GM21390 (cell line): Measurements from ENCODE around the gene MLF2.

Source experiments
- ATAC-seq: cut with Tn5 transposase; IDR thresholded peaks from one replicate; pipeline ENCODE4 v1.9.1; 2021; ENCODE audit not compliant: unreplicated experiment

MLF2 gene

DNA sequence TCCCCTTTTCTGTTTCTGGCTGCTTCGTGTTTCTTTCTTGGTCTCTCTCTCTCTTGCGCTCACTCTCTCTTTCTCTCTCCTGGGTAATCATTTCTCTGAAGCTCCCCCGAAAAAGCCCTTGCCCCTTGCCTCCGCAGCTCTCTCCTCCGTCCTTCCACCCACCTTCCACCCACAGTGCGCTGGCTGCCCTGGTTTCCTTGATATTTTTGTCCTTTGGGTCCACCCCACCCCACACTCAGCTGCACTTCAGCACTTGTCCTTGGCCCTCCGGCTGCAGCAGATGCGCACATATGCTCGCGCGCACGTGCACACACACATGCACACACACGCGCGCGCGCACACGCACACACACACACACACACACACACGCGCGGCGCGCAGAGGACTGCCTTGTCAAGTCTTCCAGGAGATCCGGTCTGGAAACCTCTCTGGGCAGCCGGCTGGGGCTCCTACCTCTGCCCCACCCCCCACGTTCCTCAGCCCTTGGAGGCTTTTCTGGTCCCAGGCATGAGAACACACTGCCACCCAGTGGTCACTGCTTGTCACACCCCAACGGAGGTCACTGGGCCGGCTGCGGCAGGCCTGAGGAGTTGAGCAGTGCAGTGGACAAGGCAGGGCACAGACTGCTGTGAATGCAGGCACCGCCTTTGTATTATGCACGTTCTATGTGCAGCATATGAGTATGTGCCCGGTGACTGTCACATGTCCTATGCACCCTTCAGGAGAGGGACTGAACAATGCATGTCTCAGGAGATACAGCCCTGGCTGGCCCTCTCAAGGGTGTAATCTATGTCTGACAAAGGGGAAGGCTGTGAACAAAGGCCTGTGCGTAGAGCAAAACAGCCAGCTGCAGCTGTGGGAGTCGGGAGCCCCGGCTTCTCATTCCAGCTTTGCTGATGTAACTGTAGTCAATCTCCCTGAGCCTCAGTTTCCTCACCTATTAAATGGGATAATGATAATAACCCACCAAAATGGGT, 25.9 kb upstream of the MLF2 start:
- peak; percentile 74 for ATAC-seq

DNA sequence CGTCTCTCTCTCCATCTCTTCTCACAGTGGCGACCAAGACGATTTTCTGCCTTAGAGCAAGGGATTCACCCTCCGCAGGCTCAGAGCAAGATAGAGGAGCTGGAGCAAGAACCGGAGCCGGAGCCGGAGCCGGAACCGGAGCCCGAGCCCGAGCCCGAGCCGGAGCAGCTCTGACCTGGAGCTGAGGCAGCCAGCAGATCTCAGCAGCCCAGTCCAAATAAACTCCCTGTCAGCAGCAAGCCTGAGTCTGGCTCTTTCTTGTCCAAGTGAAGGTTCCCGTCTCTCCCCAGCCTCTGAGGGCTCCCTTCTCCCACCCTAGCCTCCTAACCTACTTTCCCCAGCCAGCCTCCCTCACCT, 25.3 kb upstream of the MLF2 start:
- ATAC-seq, result no peak

DNA sequence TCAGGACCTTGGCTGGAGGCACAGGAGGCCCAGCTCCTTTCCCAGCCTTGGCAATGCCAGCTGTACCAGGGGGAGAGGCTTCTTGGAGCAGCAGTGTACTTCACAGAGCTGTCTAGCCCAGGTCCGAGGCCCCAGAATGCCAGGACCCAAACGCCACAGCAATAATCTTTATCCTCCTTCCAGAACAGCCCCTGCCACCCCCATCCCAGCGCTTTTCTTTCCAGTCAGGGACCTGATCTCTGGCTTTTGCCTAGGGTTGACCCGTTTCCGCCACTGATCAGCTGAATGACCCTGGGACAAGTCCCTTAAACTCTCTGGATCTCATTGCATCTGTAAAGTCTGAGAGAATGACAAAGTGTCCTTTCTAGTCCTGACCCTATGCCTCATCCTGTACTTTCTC, 24.4 kb upstream of the MLF2 start:
- no peak for ATAC-seq

DNA sequence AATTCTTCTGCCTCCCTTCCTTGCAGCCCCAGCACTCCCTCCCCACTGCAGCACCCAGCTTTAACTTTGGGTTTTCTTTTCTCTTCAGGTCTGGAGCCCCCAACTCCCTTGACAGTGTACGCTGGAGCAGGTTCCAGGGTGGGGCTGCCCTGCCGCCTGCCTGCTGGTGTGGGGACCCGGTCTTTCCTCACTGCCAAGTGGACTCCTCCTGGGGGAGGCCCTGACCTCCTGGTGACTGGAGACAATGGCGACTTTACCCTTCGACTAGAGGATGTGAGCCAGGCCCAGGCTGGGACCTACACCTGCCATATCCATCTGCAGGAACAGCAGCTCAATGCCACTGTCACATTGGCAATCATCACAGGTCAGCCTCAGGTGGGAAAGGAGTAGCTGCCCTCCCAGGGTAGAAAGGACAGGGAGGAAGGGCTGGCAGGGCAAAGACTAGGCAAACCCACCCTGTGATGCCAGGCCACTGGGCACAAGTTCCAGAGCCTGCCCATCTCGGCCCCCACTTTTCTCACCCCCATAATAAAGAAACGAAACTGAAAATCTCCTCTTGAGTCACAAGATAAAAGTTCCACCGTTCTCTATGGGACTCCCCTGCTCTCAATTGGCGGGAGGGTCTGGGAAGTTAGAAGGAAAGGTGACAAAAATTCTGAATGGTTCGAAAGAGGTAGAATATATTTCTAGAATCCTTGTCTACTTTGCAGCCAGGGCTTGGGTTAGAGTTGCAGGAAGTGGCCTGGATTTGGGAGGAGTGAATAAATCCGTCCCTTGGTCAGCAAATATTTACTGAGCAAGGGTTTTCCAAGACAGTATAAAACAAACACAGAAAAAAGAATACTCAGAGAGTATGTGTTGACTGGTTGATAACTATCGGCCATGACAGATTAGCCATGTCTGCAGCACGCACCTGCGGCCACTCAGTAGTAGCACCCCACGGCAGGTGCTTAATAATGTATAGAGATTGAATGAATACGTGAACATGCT, 22.5 kb upstream of the MLF2 start:
- ATAC-seq, result no peak

DNA sequence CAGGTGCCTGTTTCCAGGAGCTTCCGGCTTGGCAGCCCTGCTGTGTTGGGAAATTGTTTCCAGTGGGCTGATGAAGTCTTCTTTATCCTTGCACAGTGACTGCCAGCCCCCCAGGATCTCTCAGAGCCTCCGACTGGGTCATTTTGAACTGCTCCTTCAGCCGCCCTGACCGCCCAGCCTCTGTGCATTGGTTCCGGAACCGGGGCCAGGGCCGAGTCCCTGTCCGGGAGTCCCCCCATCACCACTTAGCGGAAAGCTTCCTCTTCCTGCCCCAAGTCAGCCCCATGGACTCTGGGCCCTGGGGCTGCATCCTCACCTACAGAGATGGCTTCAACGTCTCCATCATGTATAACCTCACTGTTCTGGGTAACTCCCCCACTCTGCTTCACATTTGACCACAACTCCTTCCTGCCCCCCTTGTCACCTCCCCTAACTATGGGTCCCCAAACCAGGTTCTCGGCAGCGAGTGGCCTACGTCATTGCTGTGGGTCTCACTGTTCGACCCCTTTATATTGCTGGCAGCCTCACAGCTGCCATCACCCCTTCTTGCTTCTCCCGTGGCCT, 21.6 kb upstream of the MLF2 start:
- ATAC-seq, result no peak

DNA sequence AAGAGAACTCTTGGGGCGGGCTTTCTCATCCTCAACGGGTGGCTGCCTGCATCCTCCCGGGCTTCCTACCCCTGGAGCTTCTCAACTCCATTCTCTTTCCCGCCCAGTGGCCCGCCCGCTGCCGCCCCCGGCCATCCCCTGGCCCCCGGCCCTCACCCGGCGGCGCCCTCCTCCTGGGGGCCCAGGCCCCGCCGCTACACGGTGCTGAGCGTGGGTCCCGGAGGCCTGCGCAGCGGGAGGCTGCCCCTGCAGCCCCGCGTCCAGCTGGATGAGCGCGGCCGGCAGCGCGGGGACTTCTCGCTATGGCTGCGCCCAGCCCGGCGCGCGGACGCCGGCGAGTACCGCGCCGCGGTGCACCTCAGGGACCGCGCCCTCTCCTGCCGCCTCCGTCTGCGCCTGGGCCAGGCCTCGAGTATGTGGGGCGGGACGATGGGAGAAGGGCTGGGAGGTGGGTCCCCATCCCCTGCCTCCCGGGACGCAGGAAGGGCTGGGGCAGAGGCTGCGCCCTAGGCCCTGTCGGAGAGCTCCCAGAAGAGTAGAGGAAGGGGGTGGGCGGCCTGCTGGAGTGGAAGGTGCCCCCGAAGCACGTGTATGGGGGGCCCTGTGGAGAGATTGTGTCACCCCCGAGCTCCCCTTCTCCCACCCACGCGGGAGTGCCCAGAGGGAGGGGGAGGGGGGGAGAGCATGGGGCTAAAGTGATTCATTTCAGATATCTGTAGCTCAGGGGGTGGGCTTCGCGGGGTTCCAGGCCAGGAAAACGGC, 20.8 kb upstream of the MLF2 start:
- ATAC-seq, result no peak

DNA sequence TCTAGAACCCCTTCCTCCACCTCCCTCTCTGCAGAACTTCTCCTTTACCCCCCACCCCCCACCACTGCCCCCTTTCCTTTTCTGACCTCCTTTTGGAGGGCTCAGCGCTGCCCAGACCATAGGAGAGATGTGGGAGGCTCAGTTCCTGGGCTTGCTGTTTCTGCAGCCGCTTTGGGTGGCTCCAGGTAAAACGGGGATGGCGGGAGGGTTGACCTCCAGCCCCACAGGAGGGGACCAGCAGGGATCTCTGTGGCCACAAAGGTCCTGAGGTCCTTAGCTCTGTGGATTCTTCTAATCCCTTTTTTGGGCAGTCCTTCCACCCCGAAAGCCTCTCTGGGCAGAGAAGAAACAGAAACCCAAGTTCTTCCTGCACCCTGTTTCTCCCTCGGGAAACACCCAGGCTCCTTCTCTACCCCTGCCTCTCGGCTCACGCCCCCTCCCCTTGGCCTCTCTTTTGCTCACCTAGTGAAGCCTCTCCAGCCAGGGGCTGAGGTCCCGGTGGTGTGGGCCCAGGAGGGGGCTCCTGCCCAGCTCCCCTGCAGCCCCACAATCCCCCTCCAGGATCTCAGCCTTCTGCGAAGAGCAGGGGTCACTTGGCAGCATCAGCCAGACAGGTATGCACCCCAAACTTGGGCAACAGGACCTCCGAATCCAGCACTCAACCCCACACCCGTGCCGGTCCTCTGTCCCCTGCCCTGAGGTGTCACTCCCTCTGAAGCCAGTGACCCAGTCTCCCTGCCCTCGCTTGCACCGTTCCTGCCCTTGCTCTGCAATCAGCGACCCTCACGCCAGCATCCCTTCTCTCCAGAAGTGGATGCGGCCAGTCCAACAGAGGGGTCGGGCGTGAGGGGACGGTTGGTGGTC, 20.0 kb upstream of the MLF2 start:
- no peak for ATAC-seq

DNA sequence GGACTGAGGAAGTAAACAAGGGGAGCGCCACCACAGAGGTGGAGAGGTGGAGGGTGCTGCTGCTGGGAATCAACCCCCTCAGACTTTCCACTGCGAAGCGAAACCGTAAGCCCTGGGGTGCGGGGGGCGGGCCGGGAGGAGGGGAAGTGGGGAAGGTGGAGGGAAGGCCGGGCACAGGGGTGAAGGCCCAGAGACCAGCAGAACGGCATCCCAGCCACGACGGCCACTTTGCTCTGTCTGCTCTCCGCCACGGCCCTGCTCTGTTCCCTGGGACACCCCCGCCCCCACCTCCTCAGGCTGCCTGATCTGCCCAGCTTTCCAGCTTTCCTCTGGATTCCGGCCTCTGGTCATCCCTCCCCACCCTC, 19.4 kb upstream of the MLF2 start, which contains the start of gene LAG3:
Gene LAG3, plus strand, starts transcription at position 190 of the 365 bp plus-strand sequence. CDS start 333 bp downstream, outside the sequence.
- ATAC-seq, result no peak

DNA sequence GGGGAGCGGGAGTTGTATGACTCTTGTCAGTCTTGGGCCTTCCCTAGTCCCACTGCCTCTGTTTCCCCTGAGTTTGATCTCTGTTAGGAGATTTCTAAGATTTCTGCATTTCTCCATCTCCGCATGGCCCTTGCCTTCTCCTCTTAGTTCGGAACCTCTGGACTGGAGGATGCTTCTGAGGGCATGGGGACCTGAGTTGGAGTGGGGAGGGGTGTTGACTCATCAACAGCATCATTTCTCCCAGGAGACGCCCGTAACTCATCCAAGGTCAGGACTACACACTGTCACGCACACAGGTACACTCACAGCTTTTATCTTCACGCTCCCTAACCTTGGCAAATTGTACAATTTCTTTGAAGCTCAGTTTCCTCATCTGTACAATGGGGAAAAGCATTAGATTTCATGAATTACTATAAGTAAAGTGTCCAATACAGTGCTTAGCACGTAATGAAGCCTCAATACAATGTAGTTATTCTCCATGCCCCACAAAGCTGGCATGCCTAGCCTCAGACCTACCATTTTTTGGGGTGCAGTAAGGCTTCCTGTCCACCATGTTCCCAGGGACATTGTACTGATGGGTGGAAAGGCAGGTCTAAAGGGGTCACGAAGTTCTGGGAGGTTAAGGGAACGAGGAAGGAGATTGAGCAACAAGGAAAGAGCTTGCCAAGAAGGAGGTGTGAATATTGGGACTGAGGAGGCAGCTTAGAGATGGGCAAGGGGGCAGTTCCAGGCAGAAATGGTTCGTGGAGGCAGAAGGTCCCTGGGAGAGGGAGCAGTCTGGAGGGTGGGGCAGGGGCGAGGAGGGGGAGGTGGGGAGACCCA, 18.8 kb upstream of the MLF2 start:
- ATAC-seq, result no peak

DNA sequence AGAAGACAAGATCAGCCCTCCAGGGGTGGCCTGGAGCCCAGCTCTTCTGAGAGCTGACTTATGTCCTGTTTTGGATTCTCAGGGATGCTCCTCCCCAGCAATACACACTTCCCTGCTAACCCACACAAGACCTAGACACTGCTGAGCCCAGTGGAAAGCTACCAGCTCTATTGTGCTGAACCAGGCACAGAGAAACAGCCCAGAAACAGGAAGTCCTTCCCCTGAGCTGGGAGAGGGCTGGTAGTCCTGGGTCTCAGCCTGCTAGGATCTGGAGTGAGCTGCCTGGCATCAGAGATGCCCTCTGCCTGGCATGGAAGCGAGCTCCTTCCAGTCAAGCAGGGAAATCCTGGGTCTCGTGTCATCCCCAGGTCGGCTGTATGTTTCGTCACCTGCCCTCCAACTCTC, 18.2 kb upstream of the MLF2 start:
- ATAC-seq, result no peak

DNA sequence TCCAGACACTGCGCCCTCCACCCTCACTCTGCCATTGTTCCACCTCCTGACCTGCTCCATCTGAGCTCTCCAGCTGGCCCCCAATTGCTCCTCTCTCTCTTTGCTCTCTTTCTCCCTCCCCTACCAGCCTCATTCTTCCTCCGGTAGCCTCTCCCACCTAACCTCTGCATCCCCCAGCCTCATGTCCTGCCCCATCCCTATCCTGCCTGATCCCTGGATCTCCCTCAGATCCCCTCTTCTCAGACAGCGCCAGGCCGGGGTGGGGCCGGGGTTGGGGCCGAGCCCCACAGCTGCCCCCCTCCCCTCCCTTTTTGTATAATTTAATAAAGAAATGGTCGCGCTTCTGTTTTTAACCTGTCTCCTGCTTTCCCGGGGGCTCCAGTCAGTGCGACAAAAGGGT, 17.7 kb upstream of the MLF2 start:
- ATAC-seq, result no peak

DNA sequence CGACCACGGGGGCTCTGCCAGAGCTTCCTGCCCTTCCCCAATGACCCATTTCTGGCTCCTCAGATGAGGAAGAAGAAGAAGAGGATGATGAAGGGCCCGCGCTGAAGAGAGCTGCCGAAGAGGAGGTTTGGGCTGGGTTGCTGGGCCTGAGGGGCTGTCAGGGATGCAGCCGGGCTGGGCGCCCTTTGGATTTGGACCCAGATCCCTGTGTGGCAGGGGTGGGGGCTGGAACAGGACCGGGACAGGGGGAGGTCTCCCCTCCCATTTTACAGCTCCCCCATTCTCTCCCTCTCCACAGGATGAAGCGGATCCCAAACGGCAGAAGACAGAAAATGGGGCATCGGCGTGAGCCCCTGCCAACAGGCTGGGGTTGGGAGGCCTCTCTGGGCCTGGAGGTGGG, 17.2 kb upstream of the MLF2 start:
- ATAC-seq, result no peak

DNA sequence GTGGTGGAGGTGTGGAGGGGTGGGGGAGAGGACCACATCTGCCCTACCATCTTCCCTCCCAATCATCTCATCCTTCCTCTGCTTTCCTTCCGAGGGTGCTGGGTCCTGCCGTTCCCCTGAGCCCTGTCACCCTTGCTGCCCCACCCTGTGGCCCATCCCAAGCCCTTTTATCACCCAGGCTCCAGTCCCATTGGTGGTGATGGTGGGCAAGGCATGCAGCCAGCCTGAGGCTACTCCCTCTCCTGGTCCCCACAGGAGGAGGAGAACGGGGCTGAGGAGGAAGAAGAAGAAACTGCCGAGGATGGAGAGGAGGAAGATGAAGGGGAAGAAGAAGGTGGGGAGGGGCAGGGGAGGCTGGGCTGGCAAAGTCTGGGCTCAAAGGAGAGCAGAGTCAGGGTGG, 16.7 kb upstream of the MLF2 start:
- no peak for ATAC-seq

DNA sequence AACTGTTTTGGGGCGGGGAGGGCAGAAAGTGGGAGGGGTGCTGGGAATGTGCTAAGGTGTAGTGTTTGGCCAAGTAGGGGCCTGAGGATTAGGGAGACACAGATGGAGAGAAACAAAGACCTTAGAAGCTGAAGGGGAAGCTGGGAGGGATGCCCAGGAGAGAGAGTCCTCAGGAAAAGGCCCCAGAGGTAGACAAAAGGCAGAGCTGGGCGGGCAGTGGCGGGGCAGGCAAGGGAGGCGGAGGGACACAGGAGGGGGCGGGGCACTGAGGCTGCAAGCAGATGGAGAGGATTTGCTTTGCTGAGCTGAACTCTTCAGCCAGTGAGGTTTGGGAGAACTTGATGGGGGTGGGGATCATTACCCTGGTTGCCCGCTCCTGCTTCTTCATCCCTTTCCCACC, 16.0 kb upstream of the MLF2 start:
- no peak for ATAC-seq

DNA sequence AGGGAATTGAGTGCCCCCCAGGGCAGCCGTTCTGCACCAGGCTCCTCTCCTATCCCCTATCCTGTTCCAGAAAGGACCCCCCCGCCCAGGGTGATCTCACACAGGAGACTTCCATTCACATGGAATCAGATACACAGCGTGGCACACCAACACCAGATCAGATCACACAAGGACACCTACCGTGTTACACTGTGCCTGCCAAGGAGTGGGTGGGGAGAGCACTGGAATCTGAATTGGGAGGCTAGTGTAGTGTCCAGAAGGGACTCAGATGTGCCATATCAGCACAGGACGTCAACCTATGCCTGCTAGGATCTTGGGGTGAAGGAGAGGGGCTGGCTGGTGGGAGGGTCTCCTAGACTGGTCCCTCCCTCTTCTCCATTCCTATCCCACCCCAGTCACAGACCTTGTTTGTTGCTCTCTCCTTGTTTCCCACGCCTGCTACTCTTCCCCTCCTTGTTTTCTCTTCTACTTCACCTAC, 15.5 kb upstream of the MLF2 start:
- ATAC-seq, result no peak

DNA sequence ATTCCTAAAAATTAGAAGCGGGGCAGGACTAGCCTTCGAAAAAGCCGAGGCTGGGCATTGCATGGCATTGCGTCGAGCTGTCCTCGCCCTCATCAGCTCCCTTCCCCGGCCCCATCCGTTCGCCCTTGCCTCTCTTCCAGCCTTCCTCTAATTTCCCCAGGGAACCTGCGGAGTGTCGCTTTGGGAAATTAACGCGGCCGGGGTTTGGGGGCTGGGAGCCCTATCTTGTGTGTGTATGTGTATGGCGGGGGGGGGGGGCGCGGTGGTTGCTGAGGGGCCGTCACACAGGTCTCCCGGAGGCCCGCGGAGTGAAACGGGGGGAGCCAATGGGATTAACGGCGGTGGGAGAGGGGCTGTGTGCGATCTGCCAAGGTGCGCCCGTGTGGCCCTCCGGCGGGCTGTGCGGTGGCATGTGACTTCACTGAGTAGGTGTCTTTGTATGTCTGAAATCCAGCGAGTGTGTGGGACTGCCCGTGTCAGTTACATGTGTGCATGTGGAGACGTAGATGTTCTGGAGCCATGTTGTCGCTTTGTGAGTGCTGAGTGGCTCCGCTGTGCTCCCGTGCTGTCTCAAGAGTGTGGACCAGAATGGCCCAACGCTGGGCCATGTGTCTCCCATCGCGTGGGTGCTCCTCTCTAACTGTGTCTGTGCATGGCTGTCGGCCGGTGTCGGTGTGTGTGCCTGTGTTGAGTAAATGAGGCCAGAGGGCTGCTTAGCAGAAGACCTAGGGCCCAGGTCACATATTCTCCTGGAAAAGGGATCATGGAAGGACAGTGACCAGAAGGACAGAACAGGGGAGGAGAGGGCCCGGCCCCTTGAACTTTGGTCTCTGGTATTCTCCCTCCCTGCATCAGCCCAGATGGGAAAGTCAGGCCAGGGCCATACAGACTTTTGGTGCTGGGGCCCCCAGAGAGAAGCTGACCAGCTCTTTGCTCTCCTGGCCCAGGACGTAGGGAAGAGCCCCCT, 14.7 kb upstream of the MLF2 start:
- no peak for ATAC-seq

DNA sequence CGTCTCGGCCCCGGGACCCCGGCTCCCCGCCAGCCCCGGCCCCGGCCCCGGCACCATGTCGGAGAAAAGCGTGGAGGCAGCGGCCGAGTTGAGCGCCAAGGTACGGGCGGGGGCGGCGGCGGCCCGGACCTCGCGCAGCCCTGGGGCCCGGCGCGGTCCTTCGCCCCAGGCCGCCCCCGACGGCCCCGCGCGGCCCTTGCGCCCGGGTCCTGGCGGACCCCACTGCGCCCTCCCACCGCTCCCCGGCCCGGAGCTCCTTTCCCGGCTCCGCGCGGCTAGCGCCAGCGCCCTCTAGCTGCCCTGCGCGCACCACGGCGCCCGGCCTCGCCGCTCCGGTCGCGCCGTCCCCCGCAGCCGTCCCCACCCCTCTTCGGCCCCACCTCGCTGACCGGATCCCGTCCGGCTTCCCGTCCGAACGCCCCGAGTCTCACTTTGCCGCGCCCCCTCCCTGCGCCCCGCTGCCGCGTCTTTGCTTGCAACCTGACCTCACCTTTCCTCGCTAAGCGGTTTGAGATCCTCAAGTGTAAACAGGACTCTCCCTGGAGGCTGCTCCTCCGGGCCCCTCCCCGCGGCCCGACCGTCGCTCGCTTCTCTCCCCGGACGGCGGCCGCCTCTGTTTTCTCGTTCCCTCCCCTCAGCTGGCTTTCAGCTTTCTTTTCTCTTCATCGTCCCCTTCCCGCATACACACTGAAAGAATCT, 13.9 kb upstream of the MLF2 start:
- peak; percentile 46 for ATAC-seq
